ENCODE results near the gene RBM15B.

DNA sequence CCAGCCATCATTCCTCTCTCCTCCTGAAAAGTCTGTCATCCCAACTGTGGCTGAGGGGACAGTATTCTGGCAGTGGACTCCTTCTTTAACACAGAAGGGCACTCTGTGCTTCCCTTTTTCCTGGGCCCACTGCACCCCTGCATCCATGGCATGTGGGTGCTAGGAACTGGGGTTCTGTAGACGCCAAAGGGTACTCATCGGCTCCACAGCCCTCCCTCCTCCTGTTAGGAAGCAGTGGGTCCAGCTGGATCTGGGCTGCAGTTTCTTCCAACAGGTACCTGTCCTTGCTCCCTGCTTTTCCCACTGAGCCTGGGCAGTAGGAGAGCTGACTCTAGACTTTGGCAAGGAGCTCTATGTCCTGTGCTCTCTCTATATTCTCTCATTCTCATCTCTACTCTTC is 12.4 kb upstream of the RBM15B start:
- TF ChIP-seq, protein P1, sequence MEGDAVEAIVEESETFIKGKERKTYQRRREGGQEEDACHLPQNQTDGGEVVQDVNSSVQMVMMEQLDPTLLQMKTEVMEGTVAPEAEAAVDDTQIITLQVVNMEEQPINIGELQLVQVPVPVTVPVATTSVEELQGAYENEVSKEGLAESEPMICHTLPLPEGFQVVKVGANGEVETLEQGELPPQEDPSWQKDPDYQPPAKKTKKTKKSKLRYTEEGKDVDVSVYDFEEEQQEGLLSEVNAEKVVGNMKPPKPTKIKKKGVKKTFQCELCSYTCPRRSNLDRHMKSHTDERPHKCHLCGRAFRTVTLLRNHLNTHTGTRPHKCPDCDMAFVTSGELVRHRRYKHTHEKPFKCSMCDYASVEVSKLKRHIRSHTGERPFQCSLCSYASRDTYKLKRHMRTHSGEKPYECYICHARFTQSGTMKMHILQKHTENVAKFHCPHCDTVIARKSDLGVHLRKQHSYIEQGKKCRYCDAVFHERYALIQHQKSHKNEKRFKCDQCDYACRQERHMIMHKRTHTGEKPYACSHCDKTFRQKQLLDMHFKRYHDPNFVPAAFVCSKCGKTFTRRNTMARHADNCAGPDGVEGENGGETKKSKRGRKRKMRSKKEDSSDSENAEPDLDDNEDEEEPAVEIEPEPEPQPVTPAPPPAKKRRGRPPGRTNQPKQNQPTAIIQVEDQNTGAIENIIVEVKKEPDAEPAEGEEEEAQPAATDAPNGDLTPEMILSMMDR (IDR thresholded peaks at IDR 0.05), result no peak
- TF ChIP-seq POLR2A (IDR thresholded peaks at IDR 0.05), result no peak
- TF ChIP-seq EP300 (IDR thresholded peaks at IDR 0.05), result no peak
